Adrenal gland (tissue), 5 donors: Measurements from ENCODE around the gene HIBCH.

Source experiments
- CTCF ChIP-seq, 6 experiments: fragments of 450-650 bp in 4 of 6; fragments of 200-600 bp in 2 of 6; sonication (generic) in 1 of 6; IDR thresholded peaks; 1 replicate in 5 of 6; 2 replicates in 1 of 6; pipeline versions ENCODE4 v1.5.1 to v1.8.0; 2016 to 2021; ENCODE audit warnings: antibody characterized with exemption in 6 of 6, mild to moderate bottlenecking in 2 of 6, moderate library complexity in 1 of 6
- POLR2A ChIP-seq, 2 donors: fragments of 450-650 bp; IDR thresholded peaks; one replicate each; pipeline ENCODE4 v1.6.1; 2017; ENCODE audit warnings: antibody characterized with exemption in 2 of 2, mild to moderate bottlenecking in 2 of 2, moderate library complexity in 1 of 2
- donor health status: DM: no; HTN: no; CAD: no.

DNA sequence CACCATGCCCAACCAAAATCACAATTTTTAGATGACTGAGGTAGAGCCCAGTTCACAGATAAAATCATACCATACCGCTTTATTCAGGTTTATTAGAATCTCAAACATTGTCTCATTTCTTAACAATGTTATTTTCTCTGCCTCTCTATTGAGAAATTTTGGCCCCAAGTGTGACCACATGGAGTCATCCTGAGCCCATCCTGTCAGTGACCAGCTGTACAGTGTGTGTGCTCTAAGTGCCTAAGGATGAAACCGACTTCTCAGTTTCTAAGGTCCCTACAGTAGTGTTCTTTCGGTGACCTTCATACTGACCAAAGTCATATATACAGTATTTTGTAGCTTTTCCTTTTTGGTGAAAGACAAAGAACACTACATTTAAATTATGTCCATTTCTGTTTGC lies 133.4 kb downstream of the HIBCH start:
- TF ChIP-seq CTCF (IDR thresholded peaks at IDR 0.05) = no peak
- TF ChIP-seq POLR2A (IDR thresholded peaks at IDR 0.05) = no peak
